SK-MEL-5 (cell line): ENCODE results near the gene C3orf70. TPM values are rescaled to one million over a fixed set of nuclear protein-coding genes. Genes with fewer than 3 reads are reported as not detected.
A peak's percentile ranks its signal among the peaks of the same experiment; 100 is the strongest.
"Not testable (repeated sequence)": the region's sequence is repeated elsewhere in the genome, so short reads cannot be mapped to it uniquely, and the experiment has no call there.

Source experiments
- DNase-seq: peaks from one replicate; pipeline ENCODE4 v3.0.0-alpha.2; 2016; ENCODE audit warnings: low read depth, low spot score
- in situ Hi-C: cut with HindIII; loops from 2 replicates; pipeline ENCODE4 v1.10.0; 2016; ENCODE audit warnings: low sequenced_read_pairs, high pct_unique_total_duplicates, low pct_unique_long_range_greater_than_20kb
- total RNA-seq: library from RNA; depleted of rRNA; stranded (reverse); fragments of >200 nt; shearing (Covaris generic); gene quantifications from 2 replicates; pipeline ENCODE4 v1.2.3, GENCODE V29; 2014

Gene C3orf70
- total RNA-seq, 1 experiment from 2014 or later, result 9.2 TPM

DNA sequence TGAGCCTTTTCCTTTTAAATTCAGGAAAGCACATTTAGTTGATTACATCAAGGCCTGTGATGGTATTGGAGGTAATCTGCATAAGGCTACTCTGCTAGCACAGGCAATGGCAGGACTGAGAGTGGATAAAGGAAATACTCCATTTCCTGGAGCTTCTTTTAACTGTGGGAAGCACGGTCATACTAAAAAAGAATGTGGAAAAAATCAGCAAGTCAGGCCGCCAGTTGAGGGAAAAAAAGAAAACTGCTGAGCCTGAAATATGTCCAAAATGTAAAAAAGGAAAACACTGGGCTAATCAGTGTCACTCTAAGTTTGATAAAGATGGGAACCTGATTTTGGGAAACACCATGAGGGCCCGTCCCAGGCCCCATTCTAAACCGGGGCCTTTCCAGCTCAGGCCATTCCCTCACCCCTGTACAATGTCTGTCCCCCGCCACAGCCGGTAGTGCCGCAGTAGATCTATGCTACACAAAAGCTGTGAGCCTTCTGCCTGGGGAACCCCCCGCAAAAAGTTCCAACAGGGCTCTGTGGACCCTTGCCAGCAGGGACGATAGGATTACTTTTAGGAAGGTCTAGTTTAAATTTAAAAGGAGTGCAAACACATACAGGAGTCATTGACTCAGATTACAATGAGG is 46.5 kb downstream of the C3orf70 start:
- DNase-seq, in situ Hi-C loops: not testable (repeated sequence)

DNA sequence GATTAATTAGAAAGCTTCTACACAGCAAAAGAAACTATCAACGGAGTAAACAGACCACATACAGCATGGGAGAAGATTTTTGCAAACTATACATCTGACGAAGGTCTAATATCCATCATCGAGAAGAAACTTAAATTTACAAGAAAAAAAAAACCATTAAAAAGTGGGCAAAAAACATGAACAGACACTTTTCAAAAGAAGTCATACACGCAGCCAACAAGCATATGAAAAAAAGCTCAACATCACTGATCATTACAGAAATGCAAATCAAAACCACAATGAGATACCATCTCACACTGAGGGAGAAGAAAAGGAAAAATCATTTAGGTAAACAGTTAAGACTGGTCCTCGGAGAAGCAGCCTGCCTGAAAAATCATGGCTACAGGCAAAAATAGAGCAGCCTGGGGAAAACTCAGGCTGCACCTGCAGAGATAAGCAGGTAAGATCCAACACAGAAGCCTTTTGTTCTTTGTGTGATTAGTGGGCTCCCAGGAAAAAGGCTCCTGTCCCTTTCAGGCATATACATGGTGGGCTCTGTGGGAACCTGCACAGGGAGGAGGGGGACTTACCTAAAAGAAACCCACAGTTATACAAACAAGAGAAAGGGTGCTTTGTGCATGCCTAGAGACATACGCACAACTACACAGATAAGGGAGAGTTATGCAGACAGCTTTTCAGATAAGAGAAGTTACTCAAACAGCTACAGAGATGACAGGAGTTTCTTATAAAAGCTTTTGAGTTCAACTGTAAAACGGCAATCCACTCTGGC is 49.3 kb downstream of the C3orf70 start:
- in situ Hi-C loops, result no loop called here
- no peak for DNase-seq

DNA sequence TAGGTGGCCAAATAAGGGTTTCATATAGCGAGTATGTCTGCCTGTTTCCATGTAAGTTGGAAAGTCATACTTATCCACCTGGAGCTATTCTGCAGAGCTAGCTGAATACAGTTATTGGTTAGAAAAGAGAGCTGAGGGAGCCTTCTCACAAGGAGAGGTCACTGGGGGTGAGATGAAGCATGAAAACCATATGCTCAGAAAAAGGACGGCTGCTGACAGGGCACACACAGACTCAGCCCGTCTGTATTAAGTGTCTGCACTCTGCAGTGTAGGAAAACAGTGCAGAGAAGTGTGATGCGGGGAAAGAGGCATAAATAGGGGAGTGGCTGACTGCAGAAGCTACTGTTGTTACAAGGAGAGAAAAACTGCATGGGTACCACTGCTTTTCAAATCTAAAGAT is 58.2 kb downstream of the C3orf70 start:
- DNase-seq, result no peak
- in situ Hi-C loops, result no loop called here

GRCh38 chr3:185093116-185093515 is 59.7 kb downstream of the C3orf70 start:
- no peak for DNase-seq
- in situ Hi-C loops, result no loop called here

DNA sequence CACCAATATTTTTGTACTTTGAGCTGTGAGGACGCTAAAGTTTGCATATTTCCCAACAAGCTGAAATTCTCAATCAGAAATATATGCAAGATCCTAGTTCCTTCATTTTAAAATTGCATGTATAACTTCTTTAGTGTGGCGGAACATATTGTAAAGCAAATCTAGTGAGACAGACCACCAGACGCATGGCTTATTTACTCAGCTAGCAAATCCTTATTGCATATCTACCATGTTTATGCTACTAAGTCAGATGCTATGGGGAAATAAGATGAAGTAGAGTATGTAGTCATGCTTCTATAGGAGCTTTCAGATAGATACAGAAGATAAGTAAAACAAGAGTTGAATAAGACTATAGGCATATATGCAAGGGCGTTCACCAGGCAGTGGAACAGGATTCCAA is 62.0 kb downstream of the C3orf70 start:
- DNase-seq, result no peak
- in situ Hi-C loops, result no loop called here

DNA sequence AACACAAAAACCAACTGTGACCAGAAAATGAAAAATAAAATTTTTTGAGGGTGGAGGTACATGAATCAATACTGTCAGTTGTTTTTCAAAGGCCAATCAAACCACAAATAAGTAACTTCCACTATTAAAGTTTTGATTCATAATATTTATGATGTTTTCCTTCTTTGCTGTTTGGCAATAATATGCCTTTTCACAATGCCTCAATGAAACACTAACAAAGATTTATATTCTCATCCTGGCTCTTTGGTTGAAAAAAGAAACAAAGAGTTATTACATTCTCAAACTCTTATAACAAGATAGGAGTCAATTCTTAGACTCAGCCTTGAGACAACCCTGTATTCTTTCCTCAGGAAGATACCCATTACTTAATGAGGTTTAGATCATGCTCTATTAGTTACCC is 63.1 kb downstream of the C3orf70 start:
- in situ Hi-C loops, result no loop called here
- DNase-seq, result peak; percentile 72

DNA sequence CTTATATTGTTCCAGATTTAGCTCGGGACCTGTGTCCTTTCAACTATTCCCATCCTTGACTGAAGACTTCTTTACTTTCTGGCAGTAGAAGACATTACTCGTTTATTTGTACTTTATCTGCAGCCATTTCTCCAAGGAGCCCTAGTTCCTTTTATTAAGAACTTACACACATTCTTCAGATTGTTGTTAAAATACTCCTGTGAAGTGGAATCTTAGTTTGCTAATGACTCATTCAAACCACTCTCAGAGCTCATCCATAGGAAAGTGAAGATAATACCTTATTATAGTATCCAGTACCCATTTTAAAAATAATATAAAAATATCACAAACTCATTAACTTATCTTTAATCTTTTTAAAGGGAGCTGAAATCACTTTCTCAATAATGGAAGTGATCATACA is 63.5 kb downstream of the C3orf70 start:
- in situ Hi-C loops, result no loop called here
- no peak for DNase-seq

DNA sequence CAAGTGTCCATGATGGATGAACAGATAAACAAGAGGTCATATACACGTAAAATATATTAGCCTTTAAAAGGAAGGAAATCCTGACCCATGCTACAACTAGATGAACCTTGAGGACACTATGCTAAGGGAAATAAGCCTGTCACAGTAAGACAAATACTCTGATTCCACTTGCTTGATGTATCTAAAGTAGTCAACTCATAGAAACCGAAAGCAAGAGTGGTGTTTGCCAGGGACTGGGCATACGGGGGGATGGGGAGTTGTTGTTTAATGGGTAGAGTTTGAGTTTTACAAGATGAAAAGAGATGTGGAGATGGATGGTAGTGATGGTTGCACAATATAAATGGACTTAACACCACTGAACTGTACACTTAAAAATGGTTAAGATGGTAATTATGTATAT is 65.4 kb downstream of the C3orf70 start:
- in situ Hi-C loops, result no loop called here
- no peak for DNase-seq

DNA sequence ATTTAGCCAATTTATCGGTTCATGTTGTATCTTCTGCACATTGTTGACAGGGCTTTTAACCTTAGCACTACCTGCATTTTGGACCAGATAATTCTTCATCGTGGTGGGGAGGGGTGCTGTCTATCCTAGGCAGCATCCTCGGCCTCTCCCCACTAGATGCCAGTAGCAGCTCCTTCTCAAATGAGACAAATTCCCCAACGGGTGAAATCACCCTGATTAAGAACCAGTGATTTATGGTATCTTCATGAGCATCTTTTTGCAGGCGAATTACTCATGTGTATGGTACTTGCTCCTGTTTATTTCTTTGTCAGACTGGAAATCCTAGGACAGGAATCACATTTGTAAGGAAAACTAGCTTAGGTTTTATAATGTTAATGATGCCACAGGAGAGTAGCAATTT is 68.0 kb downstream of the C3orf70 start:
- no peak for DNase-seq
- in situ Hi-C loops, result no loop called here

- in situ Hi-C loops, result no loop called here
- DNase-seq, result no peak
Observed at GRCh38 chr3:185084402-185084801, 68.5 kb downstream of the C3orf70 start.

GRCh38 chr3:185082829-185083228 is 70.0 kb downstream of the C3orf70 start:
- in situ Hi-C loops, result no loop called here
- DNase-seq, result no peak

DNA sequence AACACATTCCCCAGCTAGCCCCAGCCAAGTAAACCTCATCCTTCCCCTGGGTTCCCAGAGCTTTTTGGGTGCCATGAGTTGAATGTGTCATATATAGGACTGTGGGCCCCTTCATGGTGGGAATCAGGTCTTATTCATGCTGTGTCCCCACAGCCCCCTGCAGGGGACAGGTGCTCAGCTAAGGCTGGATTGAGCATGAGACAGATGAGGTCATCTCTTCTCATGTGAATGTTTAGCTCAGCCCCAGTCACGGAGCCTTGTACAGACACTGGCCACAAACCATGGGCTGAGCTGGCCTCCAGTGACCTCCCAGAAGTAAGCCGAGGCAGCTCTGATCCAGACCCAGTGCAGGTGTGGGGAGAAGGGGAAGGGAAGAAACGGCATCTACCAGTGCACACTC is 70.7 kb downstream of the C3orf70 start:
- in situ Hi-C loops, result no loop called here
- no peak for DNase-seq

DNA sequence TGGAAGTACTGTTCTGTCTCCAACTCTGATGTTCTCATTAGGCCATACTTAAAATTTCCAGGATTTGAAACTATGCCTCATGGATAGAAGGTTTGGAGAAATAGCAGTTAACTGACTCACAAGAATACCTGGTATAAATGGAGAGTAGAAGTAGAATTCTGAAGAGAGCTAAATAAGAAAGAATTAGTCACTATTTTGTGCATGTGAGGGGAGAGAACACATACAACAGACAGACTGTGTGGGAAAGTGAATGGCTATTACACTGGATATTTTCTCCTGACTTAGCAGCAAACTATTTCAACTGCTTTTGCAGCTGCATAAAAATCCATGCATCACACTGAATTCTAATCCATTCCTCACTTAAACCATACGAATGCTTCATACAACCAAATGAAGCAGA is 71.3 kb downstream of the C3orf70 start:
- in situ Hi-C loops, result no loop called here
- DNase-seq, result no peak

DNA sequence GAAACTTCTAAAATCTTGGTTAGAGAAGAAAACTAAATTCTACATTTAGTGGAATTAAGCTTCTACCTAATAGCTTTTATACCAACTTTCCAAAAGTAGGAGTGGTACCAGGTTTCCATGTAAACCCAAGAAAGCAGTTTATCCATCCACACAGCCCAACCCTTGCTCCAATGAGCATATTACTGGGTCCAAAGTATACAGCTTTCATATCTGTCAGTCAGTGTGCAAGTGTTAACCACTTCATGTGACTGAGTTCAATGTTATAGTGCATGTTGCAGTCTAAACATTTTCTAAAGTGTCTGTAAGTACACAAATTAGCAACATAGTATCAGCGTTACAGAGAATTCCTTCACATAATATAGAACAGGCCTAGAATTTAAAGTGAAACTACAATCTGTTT is 73.2 kb downstream of the C3orf70 start:
- in situ Hi-C loops, result no loop called here
- no peak for DNase-seq

DNA sequence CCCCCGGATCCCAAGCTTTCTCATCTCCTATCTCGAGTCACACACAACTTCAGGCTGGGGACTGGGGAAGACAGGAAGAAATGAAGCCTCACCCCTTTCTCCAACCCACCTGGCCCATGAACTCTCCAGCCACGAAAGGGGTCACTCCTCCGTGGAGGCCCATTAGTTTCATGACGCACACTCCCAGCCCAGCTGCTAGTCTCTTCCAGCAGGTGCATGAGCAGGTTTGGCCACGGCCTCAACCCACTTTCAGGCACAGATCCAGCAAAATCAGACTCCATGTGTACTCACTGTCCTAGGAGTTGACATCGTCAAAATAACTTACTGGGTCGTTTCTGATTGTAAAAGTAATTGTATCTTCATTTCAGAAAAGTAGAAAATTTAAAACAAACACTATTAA is 76.6 kb downstream of the C3orf70 start:
- in situ Hi-C loops, result no loop called here
- no peak for DNase-seq

- in situ Hi-C loops, result no loop called here
- no peak for DNase-seq
Observed at GRCh38 chr3:185075547-185075946, 77.3 kb downstream of the C3orf70 start.

DNA sequence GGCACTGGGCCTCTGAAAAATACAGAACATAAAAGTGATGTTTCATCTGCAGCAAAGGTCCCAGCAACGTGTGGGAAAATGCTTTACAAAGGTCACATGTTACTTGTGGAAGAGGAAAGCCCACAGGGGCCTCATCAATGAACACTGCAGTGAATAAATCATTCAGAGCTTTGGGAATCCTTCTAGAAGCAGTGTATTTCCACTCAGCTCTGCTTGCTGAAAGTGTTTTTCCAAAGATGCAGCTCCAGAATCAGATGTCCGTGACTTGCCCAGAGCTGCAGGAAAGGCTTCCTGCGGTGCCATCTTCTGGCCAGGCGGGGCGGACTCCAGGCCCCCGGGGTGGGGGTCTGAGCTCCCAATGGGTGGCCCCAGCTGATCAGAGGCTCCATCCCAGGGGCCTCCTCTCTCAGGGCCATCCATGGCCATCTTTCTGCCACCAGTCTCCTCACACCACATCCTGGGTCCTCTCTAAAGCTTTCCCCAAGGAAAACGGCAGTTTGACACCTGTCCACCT is 81.5 kb downstream of the C3orf70 start:
- no peak for DNase-seq

GRCh38 chr3:185070491-185071286 is 82.2 kb downstream of the C3orf70 start:
- in situ Hi-C loops, result no loop called here
- peak; percentile 81 for DNase-seq

More for the DNA sequence above, 81.5 kb downstream of the C3orf70 start:
- in situ Hi-C loops, result no loop called here
